SU-DHL-6 (cell line): ENCODE data around the gene KRTAP6-1.

Experiments used
- H2AFZ ChIP-seq: fragments of 200-600 bp; sonication (generic); 2 replicates; pipeline ENCODE4 v1.6.1; 2014; ENCODE audit warnings: low read depth, mild to moderate bottlenecking, moderate library complexity, mixed read lengths, antibody characterized with exemption, low read length; ENCODE audit not compliant: severe bottlenecking
- H3F3A ChIP-seq: fragments of 200-600 bp; shearing (Covaris generic); 2 replicates; pipeline ENCODE4 v1.6.0; 2016; ENCODE audit warnings: antibody characterized with exemption, mild to moderate bottlenecking; ENCODE audit not compliant: insufficient read depth
- H3K27ac ChIP-seq: fragments of 200-600 bp; sonication (generic); 2 replicates; pipeline ENCODE4 v1.5.1; 2016; ENCODE audit warnings: low read depth, mild to moderate bottlenecking, low read length, moderate library complexity, mixed read lengths
- H3K27me3 ChIP-seq: fragments of 200-600 bp; sonication (generic), shearing (Covaris generic); 2 replicates; pipeline ENCODE4 v1.6.0; 2014; ENCODE audit warnings: mild to moderate bottlenecking, low read length
- H3K36me3 ChIP-seq: fragments of 200-600 bp; sonication (generic); 2 replicates; pipeline ENCODE4 v1.6.1; 2014; ENCODE audit warnings: mild to moderate bottlenecking, low read length, mixed read lengths
- H3K4me2 ChIP-seq: fragments of 300-600, 200-600 bp; shearing (Covaris generic), sonication (generic); 2 replicates; pipeline ENCODE4 v1.6.0; 2014; ENCODE audit warnings: low read length, low read depth, mild to moderate bottlenecking; ENCODE audit not compliant: poor library complexity, severe bottlenecking
- H3K4me3 ChIP-seq: fragments of 200-600 bp; sonication (generic); 2 replicates; pipeline ENCODE4 v1.5.1; 2014; ENCODE audit warnings: antibody characterized with exemption, low read length, mild to moderate bottlenecking, mixed read lengths; ENCODE audit not compliant: insufficient read depth, poor library complexity, severe bottlenecking
- H3K79me2 ChIP-seq: fragments of 200-600 bp; sonication (generic); 2 replicates; pipeline ENCODE4 v1.6.1; 2014; ENCODE audit warnings: mild to moderate bottlenecking, low read length, moderate library complexity; ENCODE audit not compliant: insufficient read depth
- H3K9ac ChIP-seq: fragments of 200-600 bp; sonication (generic); 2 replicates; pipeline ENCODE4 v1.7.0; 2014; ENCODE audit warnings: mild to moderate bottlenecking, low read length
- H3K9me2 ChIP-seq: fragments of 200-600 bp; sonication (generic); replicated peaks from 2 replicates; pipeline ENCODE4 v1.6.1; 2014; ENCODE audit warnings: low read length; ENCODE audit not compliant: insufficient read depth
- H3K9me3 ChIP-seq: fragments of 200-600 bp; sonication (generic); 2 replicates; pipeline ENCODE4 v1.6.1; 2014; ENCODE audit warnings: low read length, mixed read lengths; ENCODE audit not compliant: insufficient read depth
- H4K20me1 ChIP-seq: fragments of 200-600 bp; sonication (generic); 2 replicates; pipeline ENCODE4 v1.6.1; 2014; ENCODE audit warnings: low read depth, mild to moderate bottlenecking, antibody characterized with exemption, low read length, moderate library complexity, mixed read lengths
- CTCF ChIP-seq: fragments of 200-600 bp; sonication (generic); IDR thresholded peaks from one replicate; pipeline ENCODE4 v1.5.1; 2017; ENCODE audit warnings: antibody characterized with exemption, mild to moderate bottlenecking, low read length, moderate library complexity; ENCODE audit not compliant: insufficient read depth, poor library complexity, severe bottlenecking
- EZH2phosphoT487 ChIP-seq: fragments of 200-600 bp; sonication (generic), shearing (Covaris generic); conservative IDR thresholded peaks from 2 replicates; pipeline ENCODE4 v1.6.1; 2018; ENCODE audit warnings: mild to moderate bottlenecking, antibody characterized with exemption, low read length, moderate library complexity, mixed read lengths

Gene KRTAP6-1

GRCh38 chr21:30629200-30629599, 15.5 kb upstream of the KRTAP6-1 start:
- Histone ChIP-seq H3K27me3 (no peaks in the 10 kb centered on the region), H3K9ac (no peak overlapping the region), H3K9me3 (peaks cover 10% of the 10 kb centered on the region), H3K9me2 (no peaks in the 10 kb centered on the region), H3K4me3 (no peak overlapping the region), H4K20me1 (no peaks in the 10 kb centered on the region), H2AFZ (no peak overlapping the region), H3K27ac (no peak overlapping the region), H3K4me2 (no peak overlapping the region), H3F3A (no peaks in the 10 kb centered on the region), H3K79me2 (no peaks in the 10 kb centered on the region), H3K36me3 (no peaks in the 10 kb centered on the region)
- no peak for TF ChIP-seq EZH2phosphoT487
- no peak for TF ChIP-seq CTCF

- Histone ChIP-seq H2AFZ (no peak overlapping the region), H3K36me3 (no peaks in the 10 kb centered on the region), H3K4me3 (no peak overlapping the region), H3K27ac (no peak overlapping the region), H3K9me2 (no peaks in the 10 kb centered on the region), H3K79me2 (no peaks in the 10 kb centered on the region), H3K4me2 (no peak overlapping the region), H3K27me3 (no peaks in the 10 kb centered on the region), H4K20me1 (no peaks in the 10 kb centered on the region), H3K9me3 (peaks cover 10% of the 10 kb centered on the region), H3K9ac (no peak overlapping the region), H3F3A (no peaks in the 10 kb centered on the region)
- TF ChIP-seq EZH2phosphoT487 (no peak), CTCF (no peak)
These were observed 14.4 kb upstream of the KRTAP6-1 start for GRCh38 chr21:30628109-30628508.

GRCh38 chr21:30625449-30626165, 11.9 kb upstream of the KRTAP6-1 start:
- Histone ChIP-seq H2AFZ (no peak overlapping the region), H3K4me3 (no peak overlapping the region), H3K4me2 (no peak overlapping the region), H3K9me2 (no peaks in the 10 kb centered on the region), H4K20me1 (no peaks in the 10 kb centered on the region), H3K27me3 (no peaks in the 10 kb centered on the region), H3K9ac (no peak overlapping the region), H3K79me2 (no peaks in the 10 kb centered on the region), H3K36me3 (no peaks in the 10 kb centered on the region), H3K9me3 (peaks cover 10% of the 10 kb centered on the region), H3K27ac (no peak overlapping the region), H3F3A (no peaks in the 10 kb centered on the region)
- TF ChIP-seq EZH2phosphoT487 (no peak), CTCF (no peak)
